COLO829 (cell line): Measurements from ENCODE around the gene ZNF688.

Experiments
- DNase-seq: peaks from one replicate; pipeline ENCODE4 v3.0.0; 2012; ENCODE audit warnings: low spot score

The ZNF688 gene

GRCh38 chr16:30585400-30586191, 14.1 kb upstream of the ZNF688 start, which contains the start of gene ZNF785:
Gene ZNF785, minus strand, starts transcription at chr16:30585697. Its CDS starts 86 bp downstream, at chr16:30585611.
- DNase-seq, result peak; percentile 96

GRCh38 chr16:30585022-30585399, 13.5 kb upstream of the ZNF688 start:
- DNase-seq, result no peak

- no peak for DNase-seq
Measured at GRCh38 chr16:30582611-30583340, 11.3 kb upstream of the ZNF688 start.

- DNase-seq, result no peak
Measured at GRCh38 chr16:30581457-30581856, 9.9 kb upstream of the ZNF688 start.

- DNase-seq, result no peak
Measured at GRCh38 chr16:30574678-30575077, 3.2 kb upstream of the ZNF688 start.

GRCh38 chr16:30570636-30571444, 674 bp downstream of the ZNF688 start:
- DNase-seq, result no peak

GRCh38 chr16:30569746-30570635, 1.5 kb downstream of the ZNF688 start:
- no peak for DNase-seq

GRCh38 chr16:30569281-30569680, 2.2 kb downstream of the ZNF688 start:
- no peak for DNase-seq

GRCh38 chr16:30567991-30568638, 3.4 kb downstream of the ZNF688 start:
- DNase-seq, result peak; percentile 85

- no peak for DNase-seq
Measured at GRCh38 chr16:30567160-30567990, 4.1 kb downstream of the ZNF688 start.

- DNase-seq, result no peak
Measured at GRCh38 chr16:30566531-30566930, 5.0 kb downstream of the ZNF688 start.

- DNase-seq, result no peak
Measured at GRCh38 chr16:30565984-30566383, 5.5 kb downstream of the ZNF688 start.

- DNase-seq, result no peak
Measured at GRCh38 chr16:30565526-30565925, 6.0 kb downstream of the ZNF688 start.

GRCh38 chr16:30562021-30562420, 9.5 kb downstream of the ZNF688 start:
- no peak for DNase-seq

GRCh38 chr16:30561089-30561816, 10.3 kb downstream of the ZNF688 start:
- DNase-seq, result no peak

- no peak for DNase-seq
Measured at GRCh38 chr16:30559690-30560089, 11.8 kb downstream of the ZNF688 start.

GRCh38 chr16:30558789-30559377, 12.6 kb downstream of the ZNF688 start:
- DNase-seq, result no peak

GRCh38 chr16:30557957-30558788, 13.3 kb downstream of the ZNF688 start, which contains the start of gene ZNF764:
Gene ZNF764, minus strand, starts transcription at chr16:30558374. Its CDS starts 192 bp downstream, at chr16:30558182.
- DNase-seq, result peak; percentile 95
